SK-MEL-5 (cell line): ENCODE results near the gene POLR1G. TPM values are rescaled to one million over a fixed set of nuclear protein-coding genes. Genes with fewer than 3 reads are reported as not detected.
"Not testable (repeated sequence)": the region's sequence is repeated elsewhere in the genome, so short reads cannot be mapped to it uniquely, and the experiment has no call there.

Experiments used
- DNase-seq: peaks from one replicate; pipeline ENCODE4 v3.0.0-alpha.2; 2016; ENCODE audit warnings: low read depth, low spot score
- in situ Hi-C: cut with HindIII; loops from 2 replicates; pipeline ENCODE4 v1.10.0; 2016; ENCODE audit warnings: low sequenced_read_pairs, high pct_unique_total_duplicates, low pct_unique_long_range_greater_than_20kb
- total RNA-seq: library from RNA; depleted of rRNA; stranded (reverse); fragments of >200 nt; shearing (Covaris generic); gene quantifications from 2 replicates; pipeline ENCODE4 v1.2.3, GENCODE V29; 2014

POLR1G gene
- total RNA-seq, 1 experiment from 2014 or later: 20.2 TPM

- peak; percentile 59 for DNase-seq
- in situ Hi-C loops: no loop called here
Observed at GRCh38 chr19:45391346-45391745, 15.1 kb upstream of the POLR1G start.

GRCh38 chr19:45391871-45392665 is 14.4 kb upstream of the POLR1G start:
- in situ Hi-C loops: no loop called here
- DNase-seq: no peak

DNA sequence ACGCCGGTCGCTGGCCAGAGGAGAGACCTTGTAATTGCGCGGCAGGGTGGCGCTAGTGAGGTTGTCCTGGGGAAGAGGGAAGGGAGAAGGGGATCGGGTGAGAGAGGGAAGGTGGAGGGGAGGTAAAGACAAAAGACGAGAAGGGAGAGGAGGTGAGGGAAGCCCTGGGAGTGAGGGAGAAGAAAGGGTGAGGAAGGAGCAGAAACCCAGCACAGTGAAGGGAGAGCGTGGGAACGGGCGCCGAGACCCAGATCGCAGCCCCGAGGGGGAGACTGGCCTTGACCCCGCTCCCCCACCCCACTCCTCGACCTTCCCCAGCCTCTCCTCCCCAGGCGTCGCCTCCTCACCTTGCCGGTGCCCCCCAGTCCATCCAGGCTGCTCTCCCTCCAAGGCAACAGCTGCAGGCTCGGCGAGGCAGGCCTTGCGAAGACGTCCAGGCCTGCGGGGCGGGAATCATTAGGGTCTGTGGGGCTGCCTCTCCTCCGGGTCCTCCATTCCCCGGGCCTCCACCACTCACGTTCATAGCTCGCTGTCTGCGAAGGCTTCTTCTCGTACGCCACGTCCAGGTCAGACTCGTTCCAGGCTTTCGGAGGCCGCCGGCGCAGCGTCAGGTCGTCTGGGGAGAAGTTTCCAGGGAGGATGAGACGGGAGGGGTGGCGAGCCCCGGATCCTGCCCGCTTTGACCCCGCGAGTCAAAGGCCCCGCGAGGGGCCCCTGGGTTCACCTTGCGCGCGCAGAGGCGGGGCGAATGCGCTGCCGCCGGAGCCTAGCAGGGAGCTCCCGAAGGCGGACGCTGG is 10.4 kb upstream of the POLR1G start:
- in situ Hi-C loops: no loop called here
- DNase-seq: no peak

GRCh38 chr19:45400192-45400591 is 6.3 kb upstream of the POLR1G start:
- no peak for DNase-seq
- in situ Hi-C loops: no loop called here

DNA sequence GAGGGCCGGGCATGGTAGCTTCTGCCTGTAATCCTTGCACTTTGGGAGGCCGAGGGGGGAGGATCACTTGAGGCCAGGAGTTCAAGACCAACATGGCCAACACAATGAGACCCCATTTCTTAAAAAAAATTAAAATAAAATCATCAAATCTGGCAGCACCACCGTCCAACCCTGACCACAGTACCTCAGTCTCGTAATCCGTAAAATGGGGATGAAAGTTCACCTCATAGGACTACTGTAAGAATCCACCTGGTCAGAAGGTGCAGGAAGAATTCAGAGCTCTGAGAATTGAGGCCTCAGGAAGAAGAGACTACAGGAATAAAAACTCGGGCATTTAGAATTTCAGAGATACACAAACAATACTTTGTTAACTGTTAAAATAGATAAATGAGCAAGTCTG is 4.6 kb upstream of the POLR1G start:
- no peak for DNase-seq
- in situ Hi-C loops: no loop called here

DNA sequence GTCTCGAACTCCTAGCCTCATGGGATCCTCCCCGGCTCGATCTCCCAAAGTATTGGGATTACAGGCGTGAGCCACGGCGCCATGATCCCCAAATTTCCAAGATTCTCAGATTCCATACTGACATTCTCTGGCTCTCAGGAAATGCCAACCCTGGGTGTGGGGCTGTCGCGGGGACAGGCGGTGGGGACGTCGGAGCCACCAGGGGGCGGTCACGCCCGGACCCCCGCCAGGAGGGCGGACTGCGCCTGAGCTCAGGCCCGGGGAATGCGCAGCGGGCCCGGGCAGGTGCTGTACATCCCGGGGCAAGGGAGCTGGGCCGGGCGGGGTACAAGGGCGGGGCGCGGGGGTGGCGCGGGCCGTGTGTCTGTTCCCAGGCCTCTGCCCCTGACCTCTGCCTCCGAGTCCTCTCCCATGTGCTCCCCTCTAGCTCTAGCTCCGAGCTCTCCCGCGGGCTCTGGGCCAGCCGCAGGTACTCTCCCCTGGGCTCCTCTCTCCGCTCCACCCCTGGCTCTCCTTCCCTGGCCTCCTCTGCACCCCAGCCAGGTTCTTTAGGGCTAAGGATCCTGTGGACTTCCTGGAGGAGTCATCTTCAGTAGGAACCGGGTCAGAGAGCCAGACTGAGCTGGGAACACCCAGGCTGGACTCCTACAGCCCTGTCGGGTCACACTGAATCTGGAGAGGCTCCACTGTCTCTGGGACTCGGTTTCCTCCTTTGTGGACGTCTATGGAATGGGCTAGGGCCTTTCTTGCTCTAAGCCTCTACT is 4.0 kb upstream of the POLR1G start:
- in situ Hi-C loops: no loop called here
- DNase-seq: no peak

DNA sequence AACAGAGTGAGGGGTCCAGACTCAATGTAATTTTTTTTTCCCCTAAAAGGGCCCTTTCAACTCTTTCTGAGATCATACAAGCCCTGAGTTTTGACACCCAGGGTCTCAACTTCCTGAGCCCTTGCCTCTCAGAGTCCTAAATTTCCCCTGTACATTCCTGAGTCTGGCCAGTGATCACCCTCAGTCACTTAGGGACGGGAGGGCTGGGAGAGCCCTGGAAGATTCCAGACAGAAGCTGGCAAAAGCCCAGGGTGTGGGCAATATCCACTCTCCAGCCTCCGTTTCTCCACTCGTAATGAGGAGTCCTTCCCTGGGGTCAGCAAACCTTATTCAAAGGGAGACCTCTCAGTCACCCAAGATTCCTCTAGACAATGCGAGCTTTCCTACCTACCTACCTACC is 3.2 kb upstream of the POLR1G start:
- in situ Hi-C loops: no loop called here
- DNase-seq: no peak

- in situ Hi-C loops: no loop called here
- DNase-seq: no peak
Observed at GRCh38 chr19:45403781-45404556, 2.5 kb upstream of the POLR1G start.

DNA sequence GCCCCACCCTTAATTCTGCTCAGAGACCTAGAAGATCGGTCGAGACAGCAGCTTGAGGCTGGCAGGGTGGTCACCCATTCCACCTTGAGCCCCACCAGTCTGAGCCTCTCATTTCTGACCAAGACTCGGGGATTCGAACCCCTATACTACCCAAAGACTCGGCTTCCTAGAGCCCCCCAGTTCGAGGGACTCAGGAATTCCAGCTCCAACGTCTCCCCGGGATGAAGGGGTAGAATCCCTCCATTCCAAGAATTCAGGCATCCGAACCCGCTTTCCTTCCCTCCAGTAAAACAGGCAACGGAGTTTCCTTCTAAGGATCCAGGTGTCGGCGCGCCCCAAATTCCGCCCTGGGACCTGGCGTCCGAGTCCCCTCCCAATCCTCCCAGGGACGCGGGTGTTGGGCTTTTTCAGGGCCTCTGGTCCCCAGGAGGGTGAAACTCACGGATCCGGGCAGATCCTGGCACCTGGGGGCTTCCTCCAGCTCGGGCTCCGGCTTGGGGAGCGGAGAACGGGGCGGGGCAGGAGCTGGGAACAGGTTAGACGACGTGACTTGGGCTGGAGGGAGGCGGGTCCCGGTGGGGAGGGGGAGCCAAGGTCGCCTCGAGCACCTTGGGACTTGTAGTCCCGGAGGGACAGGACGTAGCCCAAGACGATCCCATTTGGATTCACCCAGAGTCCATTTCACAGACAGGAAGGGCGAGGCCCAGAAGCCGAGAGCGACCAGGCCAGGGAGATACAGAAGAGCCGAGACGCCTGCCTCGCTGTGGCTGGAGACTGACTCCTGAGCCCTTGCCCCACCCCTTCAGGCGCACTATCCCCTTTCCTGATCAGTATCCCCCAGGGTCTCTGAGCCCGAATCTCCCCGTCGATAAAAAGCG is 1.6 kb upstream of the POLR1G start, which contains the start of gene PPP1R13L:
PPP1R13L (minus strand) TSS at position 513 of the 878 bp plus-strand sequence. CDS start 6,751 bp downstream, outside the sequence.
- in situ Hi-C loops: no loop called here
- DNase-seq: peak; percentile 30

GRCh38 chr19:45405435-45406225 is 814 bp upstream of the POLR1G start:
- DNase-seq: peak; percentile 78
- in situ Hi-C loops: no loop called here

DNA sequence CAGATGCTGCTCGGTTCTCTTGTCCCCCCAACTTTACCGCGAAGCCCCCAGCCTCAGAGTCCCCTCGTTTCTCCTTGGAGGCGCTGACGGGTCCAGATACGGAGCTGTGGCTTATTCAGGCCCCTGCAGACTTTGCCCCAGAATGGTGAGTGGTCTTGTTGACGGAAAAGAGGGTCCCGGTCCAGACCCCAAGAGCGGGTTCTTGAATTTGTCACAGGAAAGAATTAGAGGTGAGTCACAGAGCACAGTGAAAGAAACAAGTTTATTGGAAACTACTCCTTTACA is 589 bp downstream of the POLR1G start:
- DNase-seq: no peak
- in situ Hi-C loops: no loop called here

DNA sequence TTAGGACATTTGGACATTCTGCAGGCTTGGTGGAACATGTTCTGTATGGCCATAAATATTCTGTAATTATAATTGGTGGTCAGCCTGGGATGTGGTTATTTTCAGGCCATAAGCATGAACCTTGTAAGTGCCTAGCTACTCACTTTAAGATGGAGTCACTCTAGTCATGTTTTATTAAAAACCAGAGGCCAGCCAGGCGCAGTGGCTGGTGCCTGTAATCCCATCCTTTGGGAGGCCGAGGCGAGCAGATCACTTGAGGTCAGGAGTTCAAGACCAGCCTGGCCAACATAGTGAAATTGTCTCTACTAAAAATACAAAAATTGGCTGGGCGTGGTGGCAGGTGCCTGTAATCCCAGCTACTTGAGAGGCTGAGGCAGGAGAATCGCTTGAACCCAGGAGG is 1.1 kb downstream of the POLR1G start:
- in situ Hi-C loops, DNase-seq: not testable (repeated sequence)

- DNase-seq: no peak
- in situ Hi-C loops: no loop called here
Observed at GRCh38 chr19:45408121-45408520, 1.7 kb downstream of the POLR1G start.

DNA sequence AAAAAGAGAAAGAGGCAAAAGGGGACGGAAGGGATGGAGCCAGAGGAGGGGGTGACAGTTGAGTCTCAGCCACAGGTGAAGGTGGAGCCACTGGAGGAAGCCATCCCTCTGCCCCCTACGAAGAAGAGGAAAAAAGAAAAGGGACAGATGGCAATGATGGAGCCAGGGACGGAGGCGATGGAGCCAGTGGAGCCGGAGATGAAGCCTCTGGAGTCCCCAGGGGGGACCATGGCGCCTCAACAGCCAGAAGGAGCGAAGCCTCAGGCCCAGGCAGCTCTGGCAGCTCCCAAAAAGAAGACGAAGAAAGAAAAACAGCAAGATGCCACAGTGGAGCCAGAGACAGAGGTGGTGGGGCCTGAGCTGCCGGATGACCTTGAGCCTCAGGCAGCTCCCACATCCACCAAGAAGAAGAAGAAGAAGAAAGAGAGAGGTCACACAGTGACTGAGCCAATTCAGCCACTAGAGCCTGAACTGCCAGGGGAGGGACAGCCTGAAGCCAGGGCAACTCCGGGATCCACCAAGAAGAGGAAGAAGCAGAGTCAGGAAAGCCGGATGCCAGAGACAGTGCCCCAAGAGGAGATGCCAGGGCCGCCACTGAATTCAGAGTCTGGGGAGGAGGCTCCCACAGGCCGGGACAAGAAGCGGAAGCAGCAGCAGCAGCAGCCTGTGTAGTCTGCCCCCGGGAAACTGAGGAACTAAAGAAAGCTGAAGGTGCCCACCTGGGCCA is 2.5 kb downstream of the POLR1G start:
- in situ Hi-C loops: no loop called here
- no peak for DNase-seq

- in situ Hi-C loops: no loop called here
- no peak for DNase-seq
Observed at GRCh38 chr19:45409557-45409920, 3.1 kb downstream of the POLR1G start.

DNA sequence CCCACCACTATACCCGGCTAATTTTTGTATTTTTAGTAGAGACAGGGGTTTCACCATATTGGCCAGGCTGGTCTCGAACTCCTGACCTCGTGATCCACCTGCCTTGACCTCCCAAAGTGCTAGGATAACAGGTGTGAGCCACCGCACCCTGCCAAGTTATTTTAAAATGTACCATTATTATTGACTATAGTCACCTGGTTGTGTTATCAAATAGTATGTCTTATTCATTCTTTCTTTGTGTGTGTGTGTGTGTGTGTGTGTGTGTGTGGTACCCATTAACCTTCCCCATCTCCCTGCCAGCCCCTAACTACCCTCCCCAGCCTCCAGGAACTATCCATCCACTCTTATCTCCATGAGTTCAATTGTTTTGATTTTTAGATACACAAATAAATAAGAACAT is 3.9 kb downstream of the POLR1G start:
- in situ Hi-C loops, DNase-seq: not testable (repeated sequence)
